GM12878 (cell line): ENCODE measurements around the gene CLDN7. TPM values are rescaled to one million over a fixed set of nuclear protein-coding genes. Genes with fewer than 3 reads are reported as not detected.

Source experiments
- CREM ChIP-seq: IDR thresholded peaks from 2 replicates; pipeline ENCODE4 v1.6.1; 2014; ENCODE audit warnings: antibody characterized with exemption, low read depth
- CUX1 ChIP-seq: IDR thresholded peaks from 2 replicates; pipeline ENCODE4 v1.6.1; 2012; ENCODE audit warnings: improper control_type of control experiment, low read depth, low read length; ENCODE audit not compliant: insufficient replicate concordance
- EP300 ChIP-seq, 2 experiments: fragments of 150-350 bp in 1 of 2; IDR thresholded peaks; 2 replicates each; pipeline ENCODE4 v1.6.1; 2011 to 2012; ENCODE audit warnings: low read depth in 2 of 2, low read length in 2 of 2, borderline replicate concordance in 1 of 2, improper control_type of control experiment in 1 of 2, inconsistent platforms in 1 of 2; ENCODE audit not compliant: control insufficient read depth in 1 of 2
- EZH2 ChIP-seq: IDR thresholded peaks from 2 replicates; pipeline ENCODE4 v1.6.1; 2012; ENCODE audit warnings: low read depth, mild to moderate bottlenecking, control low read depth, inconsistent platforms, low read length, borderline replicate concordance; ENCODE audit not compliant: control insufficient read depth
- HDGF ChIP-seq: fragments of 450-650 bp; IDR thresholded peaks from 2 replicates; pipeline ENCODE4 v1.6.1; 2016; ENCODE audit warnings: antibody characterized with exemption
- LARP7 ChIP-seq: fragments of 450-650 bp; IDR thresholded peaks from 2 replicates; pipeline ENCODE4 v1.6.1; 2017; ENCODE audit warnings: mild to moderate bottlenecking
- MTA2 ChIP-seq: fragments of 450-650 bp; IDR thresholded peaks from 2 replicates; pipeline ENCODE4 v1.6.1; 2016; ENCODE audit warnings: low read depth, mild to moderate bottlenecking, moderate library complexity
- MTA3 ChIP-seq: IDR thresholded peaks from 2 replicates; pipeline ENCODE4 v1.6.1; 2012; ENCODE audit warnings: low read length, inconsistent platforms, borderline replicate concordance
- NBN ChIP-seq: fragments of 450-650 bp; IDR thresholded peaks from 2 replicates; pipeline ENCODE4 v1.6.1; 2016
- PRDM15 ChIP-seq: fragments of 450-650 bp; formaldehyde crosslinking; IDR thresholded peaks from 2 replicates; pipeline ENCODE4 v1.4.0; 2020; ENCODE audit warnings: mild to moderate bottlenecking, moderate library complexity
- RAD51 ChIP-seq: fragments of 450-650 bp; IDR thresholded peaks from 2 replicates; pipeline ENCODE4 v1.6.1; 2016; ENCODE audit warnings: moderate library complexity, mild to moderate bottlenecking, inconsistent platforms
- SMAD1 ChIP-seq: fragments of 450-650 bp; IDR thresholded peaks from 2 replicates; pipeline ENCODE4 v1.6.1; 2018; ENCODE audit warnings: mild to moderate bottlenecking, low read depth; ENCODE audit not compliant: partially characterized antibody
- SMC3 ChIP-seq: IDR thresholded peaks from 2 replicates; pipeline ENCODE4 v1.6.1; 2011; ENCODE audit warnings: low read length, improper control_type of control experiment, borderline replicate concordance
- SP1 ChIP-seq: IDR thresholded peaks from one replicate; pipeline ENCODE4 v1.6.1; 2011; ENCODE audit warnings: low read depth, low read length
- SREBF2 ChIP-seq: IDR thresholded peaks from 2 replicates; pipeline ENCODE4 v1.6.1; 2012; ENCODE audit warnings: mild to moderate bottlenecking, low read length
- polyA plus RNA-seq, 11 experiments: library from polyadenylated mRNA; depleted of rRNA in 4 of 11; unstranded in 6 of 11; stranded (reverse) in 5 of 11; fragments of >200 nt; fragmentation: Nextera tagmentation in 4 of 11; fragmentation: Illumina TruSeq in 1 of 11; extraction: Ambion mirVana in 4 of 11; extraction: Trizol in 1 of 11; gene quantifications; 1 replicate in 1 of 11; 2 replicates in 10 of 11; pipeline versions ENCODE4 v1.2.1 to v1.2.3, GENCODE V29; 2011 to 2016; ENCODE audit warnings: inconsistent platforms in 2 of 11, missing spikeins in 2 of 11, low read depth in 1 of 11
- total RNA-seq, 4 experiments: library from RNA; depleted of rRNA in 3 of 4; stranded (reverse); fragments of >200 nt in 3 of 4; fragmentation: Illumina TruSeq in 1 of 4; extraction: Trizol in 1 of 4; gene quantifications; 2 replicates each; pipeline versions ENCODE4 v1.2.1 to v1.2.3, GENCODE V29; 2013 to 2021
- TF ChIP-seq, protein P1 (sequence below): fragments of 450-650 bp; IDR thresholded peaks from 2 replicates; pipeline ENCODE4 v1.6.1; 2014; ENCODE audit warnings: mild to moderate bottlenecking
- TF ChIP-seq, protein P2 (sequence below): fragments of 450-650 bp; IDR thresholded peaks from 2 replicates; pipeline ENCODE4 v1.6.1; 2017; ENCODE audit warnings: mild to moderate bottlenecking

CLDN7 gene
- total and polyA plus RNA-seq, 10 of the 15 experiments (the other 5 are each of a cell fraction or from before 2014, with no cell fraction given) = 0.19 to 1.3 (median 0.36) TPM; not detected in 5

- TF ChIP-seq CREM (peak; percentile 82), SP1 (peak; percentile 20), LARP7 (no peak), PRDM15 (CRISPR knock-in tag) (no peak), MTA3 (no peak), SMC3 (no peak), SREBF2 (no peak), HDGF (peak; percentile 99), CUX1 (no peak), EP300 (IDR thresholded peaks at IDR 0.05; ENCODE audit: borderline replicate concordance in 1 of 2, control insufficient read depth in 1 of 2, low read depth in 2 of 2, low read length in 2 of 2) (0 out of 4 replicates have a peak, but pooled peaks of 1 of the 2 experiments have one; percentile 54), MTA2 (peak; percentile 59; the same call in 1 of the 2 replicates), SMAD1 (peak; percentile 73), EZH2 (no peak), NBN (peak; percentile 88), RAD51 (no peak)
- TF ChIP-seq, protein P1, sequence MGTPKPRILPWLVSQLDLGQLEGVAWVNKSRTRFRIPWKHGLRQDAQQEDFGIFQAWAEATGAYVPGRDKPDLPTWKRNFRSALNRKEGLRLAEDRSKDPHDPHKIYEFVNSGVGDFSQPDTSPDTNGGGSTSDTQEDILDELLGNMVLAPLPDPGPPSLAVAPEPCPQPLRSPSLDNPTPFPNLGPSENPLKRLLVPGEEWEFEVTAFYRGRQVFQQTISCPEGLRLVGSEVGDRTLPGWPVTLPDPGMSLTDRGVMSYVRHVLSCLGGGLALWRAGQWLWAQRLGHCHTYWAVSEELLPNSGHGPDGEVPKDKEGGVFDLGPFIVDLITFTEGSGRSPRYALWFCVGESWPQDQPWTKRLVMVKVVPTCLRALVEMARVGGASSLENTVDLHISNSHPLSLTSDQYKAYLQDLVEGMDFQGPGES = no peak
- TF ChIP-seq, protein P2, sequence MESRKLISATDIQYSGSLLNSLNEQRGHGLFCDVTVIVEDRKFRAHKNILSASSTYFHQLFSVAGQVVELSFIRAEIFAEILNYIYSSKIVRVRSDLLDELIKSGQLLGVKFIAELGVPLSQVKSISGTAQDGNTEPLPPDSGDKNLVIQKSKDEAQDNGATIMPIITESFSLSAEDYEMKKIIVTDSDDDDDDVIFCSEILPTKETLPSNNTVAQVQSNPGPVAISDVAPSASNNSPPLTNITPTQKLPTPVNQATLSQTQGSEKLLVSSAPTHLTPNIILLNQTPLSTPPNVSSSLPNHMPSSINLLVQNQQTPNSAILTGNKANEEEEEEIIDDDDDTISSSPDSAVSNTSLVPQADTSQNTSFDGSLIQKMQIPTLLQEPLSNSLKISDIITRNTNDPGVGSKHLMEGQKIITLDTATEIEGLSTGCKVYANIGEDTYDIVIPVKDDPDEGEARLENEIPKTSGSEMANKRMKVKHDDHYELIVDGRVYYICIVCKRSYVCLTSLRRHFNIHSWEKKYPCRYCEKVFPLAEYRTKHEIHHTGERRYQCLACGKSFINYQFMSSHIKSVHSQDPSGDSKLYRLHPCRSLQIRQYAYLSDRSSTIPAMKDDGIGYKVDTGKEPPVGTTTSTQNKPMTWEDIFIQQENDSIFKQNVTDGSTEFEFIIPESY = no peak
Measured at GRCh38 chr17:7306911-7307685, 44.8 kb upstream of the CLDN7 start, which contains the start of gene EIF5A (continued).
